ENCODE measurements around the gene PNMA8B. TPM values are rescaled to one million over a fixed set of nuclear protein-coding genes. Genes with fewer than 3 reads are reported as not detected.

Gene PNMA8B
- total and polyA plus RNA-seq, 4 donors = 10.6 to 31.0 (median 24.0) TPM

DNA sequence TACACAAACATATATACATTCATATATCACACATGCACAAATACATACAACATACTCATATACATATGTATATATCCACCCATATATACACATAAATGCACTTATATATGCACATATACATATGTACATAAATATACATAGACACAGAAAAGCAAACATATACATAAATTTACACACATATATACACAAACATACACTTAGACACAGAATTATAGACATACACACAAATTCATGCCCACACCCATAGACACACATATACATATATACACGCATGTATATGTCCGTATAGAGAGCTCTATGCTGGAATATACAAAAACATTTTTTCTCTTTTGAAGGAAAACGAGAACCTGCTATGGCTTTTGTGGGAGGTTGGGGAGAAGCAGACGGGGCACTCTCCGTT is 44.9 kb downstream of the PNMA8B start:
- Histone ChIP-seq H3K4me3 (ENCODE audit: low read depth, low read length) (no peak overlapping the region), H3K4me1 (ENCODE audit: control insufficient read depth, insufficient read depth, low read length) (peaks cover 3% of the 10 kb centered on the region), H3K27ac (ENCODE audit: low read depth, low read length) (no peak overlapping the region), H3K36me3 (ENCODE audit: control insufficient read depth, insufficient read depth, low read length) (no peaks in the 10 kb centered on the region), H3K9me3 (ENCODE audit: control insufficient read depth, insufficient read depth, low read length) (no peaks in the 10 kb centered on the region), H3K27me3 (ENCODE audit: control insufficient read depth, insufficient read depth, low read length) (no peaks in the 10 kb centered on the region)
- WGBS (ENCODE audit: insufficient coverage) = no CpG with 5 or more reads among the region's 5 CpGs
- no peak for DNase-seq (ENCODE audit: low read depth in 4 of 6, low spot score in 6 of 6)

- DNase-seq (ENCODE audit: low read depth in 4 of 6, low spot score in 6 of 6) = no peak
- peaks cover 3% of the 10 kb centered on the region for H3K4me1 ChIP-seq (ENCODE audit: control insufficient read depth, insufficient read depth, low read length)
- no peaks in the 10 kb centered on the region for H3K27me3 ChIP-seq (ENCODE audit: control insufficient read depth, insufficient read depth, low read length)
- H3K36me3 ChIP-seq (ENCODE audit: control insufficient read depth, insufficient read depth, low read length) = no peaks in the 10 kb centered on the region
- 72% methylated on average over 4 of the region's 7 CpGs for WGBS (ENCODE audit: insufficient coverage)
- H3K9me3 ChIP-seq (ENCODE audit: control insufficient read depth, insufficient read depth, low read length) = no peaks in the 10 kb centered on the region
- H3K4me3 ChIP-seq (ENCODE audit: low read depth, low read length) = no peak overlapping the region
- H3K27ac ChIP-seq (ENCODE audit: low read depth, low read length) = no peak overlapping the region
Measured at GRCh38 chr19:46449228-46449627, 46.4 kb downstream of the PNMA8B start.

- Histone ChIP-seq H3K27ac (ENCODE audit: low read depth, low read length) (no peak overlapping the region), H3K36me3 (ENCODE audit: control insufficient read depth, insufficient read depth, low read length) (no peaks in the 10 kb centered on the region), H3K4me1 (ENCODE audit: control insufficient read depth, insufficient read depth, low read length) (peaks cover 3% of the 10 kb centered on the region), H3K9me3 (ENCODE audit: control insufficient read depth, insufficient read depth, low read length) (no peaks in the 10 kb centered on the region), H3K4me3 (ENCODE audit: low read depth, low read length) (no peak overlapping the region), H3K27me3 (ENCODE audit: control insufficient read depth, insufficient read depth, low read length) (no peaks in the 10 kb centered on the region)
- WGBS (ENCODE audit: insufficient coverage) = 88% methylated on average over 4 of the region's 10 CpGs
- no peak for DNase-seq (ENCODE audit: low read depth in 4 of 6, low spot score in 6 of 6)
Measured at GRCh38 chr19:46448601-46449000, 47.1 kb downstream of the PNMA8B start.

DNA sequence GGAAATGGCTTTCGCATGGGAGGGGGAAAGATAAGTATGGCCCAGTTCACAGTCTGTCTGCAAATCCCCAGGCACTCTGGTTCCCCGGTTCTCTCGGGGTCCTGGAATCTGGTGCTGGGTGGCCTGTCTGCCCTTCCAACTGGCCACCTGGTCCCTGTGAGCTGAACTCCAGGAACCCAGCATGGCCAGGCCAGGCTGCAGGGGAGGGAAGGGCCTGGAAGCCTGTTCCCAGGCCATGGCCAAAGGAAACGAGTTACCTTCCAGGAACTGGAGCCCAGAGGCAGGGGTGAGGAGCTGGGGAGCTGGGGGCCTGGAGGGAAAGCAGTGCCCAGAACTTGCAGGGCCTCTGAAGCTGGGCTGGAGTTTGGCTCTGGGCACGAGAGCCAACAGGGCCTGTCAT is 47.8 kb downstream of the PNMA8B start:
- Histone ChIP-seq H3K4me1 (ENCODE audit: control insufficient read depth, insufficient read depth, low read length) (peaks cover 3% of the 10 kb centered on the region), H3K4me3 (ENCODE audit: low read depth, low read length) (no peak overlapping the region), H3K9me3 (ENCODE audit: control insufficient read depth, insufficient read depth, low read length) (no peaks in the 10 kb centered on the region), H3K27me3 (ENCODE audit: control insufficient read depth, insufficient read depth, low read length) (no peaks in the 10 kb centered on the region), H3K36me3 (ENCODE audit: control insufficient read depth, insufficient read depth, low read length) (no peaks in the 10 kb centered on the region), H3K27ac (ENCODE audit: low read depth, low read length) (peak overlapping the region; percentile 7)
- WGBS (ENCODE audit: insufficient coverage) = 74% methylated on average over 4 of the region's 5 CpGs
- no peak for DNase-seq (ENCODE audit: low read depth in 4 of 6, low spot score in 6 of 6)

DNA sequence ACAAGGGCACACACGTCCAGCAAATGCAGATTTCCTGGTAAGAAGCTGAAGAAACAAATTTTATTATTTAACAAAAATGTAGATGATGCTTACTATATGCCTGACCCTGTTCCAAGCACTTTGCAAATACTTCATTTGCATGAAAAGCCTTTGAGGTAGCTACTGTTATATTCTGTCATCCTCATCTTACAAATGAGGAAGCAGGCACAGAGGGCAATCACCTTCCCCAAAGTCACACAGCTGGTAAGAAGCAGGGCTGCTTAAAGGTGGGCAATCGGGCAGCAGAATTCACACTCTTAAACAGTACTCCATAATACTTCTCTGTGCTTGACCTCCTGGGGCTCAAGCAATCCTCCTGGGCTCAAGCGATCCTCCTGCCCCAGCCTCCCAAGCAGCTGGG is 48.7 kb downstream of the PNMA8B start:
- no peak for DNase-seq (ENCODE audit: low read depth in 4 of 6, low spot score in 6 of 6)
- no CpG with 5 or more reads among the region's 3 CpGs for WGBS (ENCODE audit: insufficient coverage)

GRCh38 chr19:46446021-46446420 is 49.6 kb downstream of the PNMA8B start:
- Histone ChIP-seq H3K9me3 (ENCODE audit: control insufficient read depth, insufficient read depth, low read length) (no peaks in the 10 kb centered on the region), H3K27ac (ENCODE audit: low read depth, low read length) (no peak overlapping the region), H3K4me3 (ENCODE audit: low read depth, low read length) (no peak overlapping the region), H3K4me1 (ENCODE audit: control insufficient read depth, insufficient read depth, low read length) (no peaks in the 10 kb centered on the region), H3K36me3 (ENCODE audit: control insufficient read depth, insufficient read depth, low read length) (no peaks in the 10 kb centered on the region), H3K27me3 (ENCODE audit: control insufficient read depth, insufficient read depth, low read length) (no peaks in the 10 kb centered on the region)
- WGBS (ENCODE audit: insufficient coverage) = 84% methylated on average over 14 of the region's 15 CpGs
- DNase-seq (ENCODE audit: low read depth in 4 of 6, low spot score in 6 of 6) = no peak

More for the DNA sequence above, 48.7 kb downstream of the PNMA8B start:
- peaks cover 3% of the 10 kb centered on the region for H3K4me1 ChIP-seq (ENCODE audit: control insufficient read depth, insufficient read depth, low read length)
- H3K36me3 ChIP-seq (ENCODE audit: control insufficient read depth, insufficient read depth, low read length) = no peaks in the 10 kb centered on the region
- H3K4me3 ChIP-seq (ENCODE audit: low read depth, low read length) = no peak overlapping the region
- H3K27ac ChIP-seq (ENCODE audit: low read depth, low read length) = no peak overlapping the region
- no peaks in the 10 kb centered on the region for H3K27me3 ChIP-seq (ENCODE audit: control insufficient read depth, insufficient read depth, low read length)
- H3K9me3 ChIP-seq (ENCODE audit: control insufficient read depth, insufficient read depth, low read length) = no peaks in the 10 kb centered on the region

DNA sequence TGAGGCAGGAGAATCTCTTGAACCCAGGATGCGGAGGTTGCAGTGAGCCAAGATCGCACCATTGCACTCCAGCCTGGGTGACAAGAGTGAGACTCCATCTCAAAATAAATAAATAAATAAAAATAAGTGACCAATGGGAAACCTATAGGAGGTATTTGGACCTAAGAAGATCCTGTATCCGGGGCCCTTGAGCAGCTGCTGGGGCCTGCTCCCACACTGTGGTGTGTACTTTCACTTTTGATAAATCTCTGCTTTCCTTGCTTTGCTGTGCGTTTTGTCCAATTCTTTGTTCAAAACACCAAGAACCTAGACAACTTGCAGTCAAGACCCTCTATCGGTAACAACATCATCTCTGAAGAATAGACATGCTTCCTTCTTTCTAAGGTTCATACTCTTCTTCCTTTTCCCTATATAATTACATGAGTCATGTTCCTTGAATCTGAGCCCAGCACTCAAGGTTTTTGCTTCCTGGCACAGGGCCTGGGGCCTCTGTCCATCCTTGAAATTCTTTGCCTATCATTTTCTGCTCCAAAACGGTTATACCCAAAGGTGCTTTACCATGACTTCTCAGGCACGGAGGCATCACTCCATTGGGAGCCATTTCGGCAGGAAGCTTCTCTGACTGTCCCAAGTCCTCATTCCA is 52.7 kb downstream of the PNMA8B start:
- no peak for DNase-seq (ENCODE audit: low read depth in 4 of 6, low spot score in 6 of 6)
- no peaks in the 10 kb centered on the region for H3K9me3 ChIP-seq (ENCODE audit: control insufficient read depth, insufficient read depth, low read length)
- 79% methylated on average over 3 of the region's 8 CpGs for WGBS (ENCODE audit: insufficient coverage)
- no peak overlapping the region for H3K27ac ChIP-seq (ENCODE audit: low read depth, low read length)
- no peaks in the 10 kb centered on the region for H3K27me3 ChIP-seq (ENCODE audit: control insufficient read depth, insufficient read depth, low read length)
- no peaks in the 10 kb centered on the region for H3K36me3 ChIP-seq (ENCODE audit: control insufficient read depth, insufficient read depth, low read length)
- no peak overlapping the region for H3K4me3 ChIP-seq (ENCODE audit: low read depth, low read length)
- no peaks in the 10 kb centered on the region for H3K4me1 ChIP-seq (ENCODE audit: control insufficient read depth, insufficient read depth, low read length)

DNA sequence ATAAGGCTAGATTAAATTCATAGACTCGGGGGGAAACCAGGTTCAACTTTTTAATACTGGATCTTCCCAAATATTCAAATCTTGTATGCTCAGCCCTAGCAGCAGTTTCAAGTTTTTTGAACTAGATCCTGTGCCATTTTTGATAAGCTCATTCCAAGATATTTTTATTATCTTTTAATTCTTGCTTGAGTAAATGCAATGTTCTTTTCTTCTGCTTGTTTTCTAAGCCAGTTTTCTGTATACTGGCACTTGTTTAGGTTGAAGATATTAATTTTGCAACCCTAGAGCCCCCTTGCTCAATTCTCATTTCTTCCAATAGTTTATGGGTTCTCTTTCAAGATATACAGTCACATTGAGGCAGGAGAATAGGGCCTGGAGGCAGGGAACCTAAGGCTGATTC is 53.8 kb downstream of the PNMA8B start:
- H3K4me1 ChIP-seq (ENCODE audit: control insufficient read depth, insufficient read depth, low read length) = no peaks in the 10 kb centered on the region
- no CpG with 5 or more reads among the region's 1 CpG for WGBS (ENCODE audit: insufficient coverage)
- no peaks in the 10 kb centered on the region for H3K27me3 ChIP-seq (ENCODE audit: control insufficient read depth, insufficient read depth, low read length)
- H3K36me3 ChIP-seq (ENCODE audit: control insufficient read depth, insufficient read depth, low read length) = no peaks in the 10 kb centered on the region
- no peaks in the 10 kb centered on the region for H3K9me3 ChIP-seq (ENCODE audit: control insufficient read depth, insufficient read depth, low read length)
- DNase-seq (ENCODE audit: low read depth in 4 of 6, low spot score in 6 of 6) = no peak
- H3K4me3 ChIP-seq (ENCODE audit: low read depth, low read length) = no peak overlapping the region
- no peak overlapping the region for H3K27ac ChIP-seq (ENCODE audit: low read depth, low read length)

Other genes with a start within 250 kb of the PNMA8B start
- 10 to 100 TPM; 16.9 to 54.9 TPM for gene HIF3A, start 198.8 kb downstream of the PNMA8B start, total RNA-seq
- 10 to 100 TPM; 30.4 to 93.8 TPM for gene HIF3A, start 198.8 kb downstream of the PNMA8B start, polyA plus RNA-seq (ENCODE audit: insufficient read length in 2 of 2)
- gene PPP5C, start 148.8 kb downstream of the PNMA8B start, total RNA-seq = 10 to 100 TPM; 52.5 to 77.4 TPM
- gene PPP5C, start 148.8 kb downstream of the PNMA8B start, polyA plus RNA-seq (ENCODE audit: insufficient read length in 2 of 2) = 100 to 1,000 TPM; 142 to 158 TPM
- gene CCDC8, start 82.3 kb downstream of the PNMA8B start, total RNA-seq = 10 to 100 TPM; 16.6 to 37.9 TPM
- 10 to 100 TPM; 13.2 to 15.2 TPM for gene CCDC8, start 82.3 kb downstream of the PNMA8B start, polyA plus RNA-seq (ENCODE audit: insufficient read length in 2 of 2)
- 10 to 100 TPM in 1 of 2 donors, 1 to 10 TPM in 1; 8.7 to 21.1 TPM for gene PNMA8C, start 66.9 kb downstream of the PNMA8B start, total RNA-seq
- 10 to 100 TPM; 23.7 to 31.9 TPM for gene PNMA8C, start 66.9 kb downstream of the PNMA8B start, polyA plus RNA-seq (ENCODE audit: insufficient read length in 2 of 2)
- gene PNMA8A, start 24.3 kb downstream of the PNMA8B start, total RNA-seq = 10 to 100 TPM; 85.6 to 93.0 TPM
- gene PNMA8A, start 24.3 kb downstream of the PNMA8B start, polyA plus RNA-seq (ENCODE audit: insufficient read length in 2 of 2) = 100 to 1,000 TPM in 1 of 2 donors, 10 to 100 TPM in 1; 89.7 to 105 TPM
- 100 to 1,000 TPM; 219 to 329 TPM for gene CALM3, start 105.5 kb upstream of the PNMA8B start, total RNA-seq
- 1,000 to 10,000 TPM; 1,556 to 1,593 TPM for gene CALM3, start 105.5 kb upstream of the PNMA8B start, polyA plus RNA-seq (ENCODE audit: insufficient read length in 2 of 2)
- 1 to 10 TPM in 1 of 2 donors, under 1 TPM in 1; 0.77 to 1.9 TPM for gene PTGIR, start 129.2 kb upstream of the PNMA8B start, total RNA-seq
- under 1 TPM; 0.62 to 0.65 TPM for gene PTGIR, start 129.2 kb upstream of the PNMA8B start, polyA plus RNA-seq (ENCODE audit: insufficient read length in 2 of 2)
- gene GNG8, start 140.3 kb upstream of the PNMA8B start, total RNA-seq = 1 to 10 TPM in 1 of 2 donors, not detected in 1; 1.7 TPM
- 10 to 100 TPM; 10.7 to 13.7 TPM for gene GNG8, start 140.3 kb upstream of the PNMA8B start, polyA plus RNA-seq (ENCODE audit: insufficient read length in 2 of 2)
- 10 to 100 TPM; 12.8 to 18.4 TPM for gene DACT3, start 165.3 kb upstream of the PNMA8B start, total RNA-seq
- gene DACT3, start 165.3 kb upstream of the PNMA8B start, polyA plus RNA-seq (ENCODE audit: insufficient read length in 2 of 2) = 10 to 100 TPM; 50.0 to 50.8 TPM
- 10 to 100 TPM in 1 of 2 donors, 1 to 10 TPM in 1; 8.0 to 20.1 TPM for gene PRKD2, start 221.2 kb upstream of the PNMA8B start, total RNA-seq
- gene PRKD2, start 221.2 kb upstream of the PNMA8B start, polyA plus RNA-seq (ENCODE audit: insufficient read length in 2 of 2) = 10 to 100 TPM; 28.9 to 30.4 TPM